GM12865 (cell line): ENCODE results near the gene UBASH3B.
"Not testable (repeated sequence)": the region's sequence is repeated elsewhere in the genome, so short reads cannot be mapped to it uniquely, and the experiment has no call there.

Source experiments
- DNase-seq: peaks from one replicate; pipeline ENCODE4 v3.0.0; 2010; ENCODE audit warnings: low read depth
- H3K4me3 ChIP-seq: 2 replicates; pipeline ENCODE4 v1.5.1; 2011; ENCODE audit warnings: mild to moderate bottlenecking, low read depth, low read length, control low read depth
- CTCF ChIP-seq: IDR thresholded peaks from 2 replicates; pipeline ENCODE4 v1.5.1; 2011; ENCODE audit warnings: low read length, control low read depth, low read depth, inconsistent platforms; ENCODE audit not compliant: insufficient read depth; ENCODE audit errors: missing control alignments

UBASH3B gene

GRCh38 chr11:122820158-122820557, 164.6 kb downstream of the UBASH3B start:
- TF ChIP-seq CTCF = no peak
- no peak overlapping the region for H3K4me3 ChIP-seq
- no peak for DNase-seq

- DNase-seq = no peak
- no peak for TF ChIP-seq CTCF
- no peak overlapping the region for H3K4me3 ChIP-seq
Observed at GRCh38 chr11:122821169-122821568, 165.6 kb downstream of the UBASH3B start.

GRCh38 chr11:122822241-122822640, 166.7 kb downstream of the UBASH3B start:
- no peak for DNase-seq
- no peak for TF ChIP-seq CTCF
- no peak overlapping the region for H3K4me3 ChIP-seq

GRCh38 chr11:122823564-122823963, 168.0 kb downstream of the UBASH3B start:
- no peak overlapping the region for H3K4me3 ChIP-seq
- DNase-seq = no peak
- TF ChIP-seq CTCF = no peak

GRCh38 chr11:122829371-122829770, 173.8 kb downstream of the UBASH3B start:
- DNase-seq, H3K4me3 ChIP-seq: not testable (repeated sequence)

- H3K4me3 ChIP-seq, DNase-seq: not testable (repeated sequence)
Observed at GRCh38 chr11:122832297-122832696, 176.8 kb downstream of the UBASH3B start.

GRCh38 chr11:122832721-122833470, 177.4 kb downstream of the UBASH3B start:
- no peak overlapping the region for H3K4me3 ChIP-seq
- no peak for TF ChIP-seq CTCF
- DNase-seq = no peak

GRCh38 chr11:122833846-122834464, 178.4 kb downstream of the UBASH3B start:
- no peak overlapping the region for H3K4me3 ChIP-seq
- DNase-seq = no peak
- no peak for TF ChIP-seq CTCF
